GM15510 (cell line): ENCODE results near the gene TNS3.

Experiments used
- POLR2A ChIP-seq: IDR thresholded peaks from 3 replicates; pipeline ENCODE4 v1.6.1; 2011; ENCODE audit warnings: borderline replicate concordance; ENCODE audit not compliant: insufficient read length; ENCODE audit errors: extremely low read depth

TNS3 gene

DNA sequence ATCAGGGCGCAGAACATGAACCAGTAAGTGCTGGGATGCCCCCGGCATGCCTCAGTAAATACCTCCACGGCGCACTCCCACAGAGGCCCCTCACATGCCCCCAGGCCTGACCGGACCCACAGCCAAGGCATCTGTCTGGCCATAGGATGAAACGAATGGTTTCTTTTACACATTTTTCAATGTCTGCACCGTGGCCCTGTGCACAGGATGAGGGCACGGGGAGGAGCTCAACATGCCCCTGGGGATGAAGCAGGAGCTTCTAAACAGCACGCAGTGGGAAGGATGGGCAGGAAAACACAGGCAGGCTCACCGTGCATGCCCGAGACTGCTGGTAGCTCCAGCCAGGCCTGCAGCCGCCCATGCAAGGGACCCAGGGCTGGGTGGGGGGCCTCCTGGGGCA is 283.3 kb downstream of the TNS3 start:
- no peak for TF ChIP-seq POLR2A

DNA sequence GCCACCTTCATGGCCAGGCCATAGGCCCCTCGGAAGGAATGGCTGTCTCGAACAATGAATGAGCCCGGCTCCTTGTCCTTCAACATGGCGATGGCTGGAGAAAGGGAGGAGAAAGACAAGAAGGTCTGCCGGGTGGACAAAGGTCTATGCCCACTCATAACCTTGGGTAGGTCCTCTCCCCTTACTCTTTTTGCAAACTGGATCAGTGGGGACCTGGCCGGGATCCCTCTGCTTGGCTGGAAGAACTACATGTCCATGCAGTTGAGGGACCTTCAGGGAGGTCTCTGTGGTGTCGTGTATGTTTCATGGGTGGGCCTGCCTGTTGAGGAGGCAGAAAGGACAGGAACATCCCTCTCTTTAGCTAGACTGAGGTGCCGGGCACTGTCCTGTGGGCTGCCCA is 284.8 kb downstream of the TNS3 start:
- no peak for TF ChIP-seq POLR2A

DNA sequence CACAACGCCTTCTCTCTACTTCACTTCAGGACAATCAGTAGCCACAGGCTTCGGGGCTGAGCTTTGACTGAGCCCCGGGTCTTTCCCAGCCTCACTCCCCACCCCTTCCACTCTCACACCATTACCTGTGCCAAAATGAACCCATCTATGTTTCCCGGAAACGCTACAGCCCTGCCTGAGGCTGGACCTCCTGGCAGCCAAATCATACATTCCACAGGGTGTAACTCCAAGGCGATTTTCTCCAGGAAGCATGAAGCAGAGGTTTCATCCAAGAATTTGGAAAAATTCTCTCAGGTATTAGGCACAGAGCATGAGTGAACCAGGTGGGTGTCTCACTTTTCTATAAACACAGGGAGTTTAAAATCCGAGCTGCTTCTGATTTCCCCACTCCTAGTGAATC is 286.3 kb downstream of the TNS3 start:
- TF ChIP-seq POLR2A: no peak

DNA sequence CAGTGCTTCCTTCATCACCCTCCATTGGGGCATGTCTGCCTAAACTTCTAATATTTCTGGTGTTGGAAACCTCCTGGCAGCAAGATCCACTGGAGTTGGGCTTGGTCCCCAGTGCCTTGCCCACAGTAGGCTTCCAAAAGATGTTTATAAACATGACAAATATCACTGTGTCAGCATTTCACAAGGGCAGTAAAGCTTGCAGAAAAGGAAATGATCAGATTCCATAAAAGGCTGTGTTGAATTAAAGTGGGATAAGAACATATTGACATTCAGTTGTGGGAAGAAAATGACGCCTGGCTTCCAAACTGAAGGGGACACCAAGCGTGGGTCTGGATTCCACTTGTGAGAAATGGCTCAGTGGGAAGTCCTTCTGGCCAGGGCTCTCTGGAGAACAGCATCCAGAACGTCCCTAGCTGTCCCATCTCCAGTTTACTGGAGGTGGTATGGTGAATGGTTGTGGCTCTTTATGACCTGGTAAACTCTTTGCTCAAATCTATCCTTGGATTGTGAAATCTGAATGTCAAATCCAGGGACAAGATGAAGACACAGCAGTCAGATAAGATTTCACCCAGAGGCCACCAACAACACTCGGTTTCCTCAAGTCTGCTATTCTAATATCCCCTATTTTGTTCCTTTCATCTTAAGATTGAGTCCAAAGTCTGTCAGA is 287.2 kb downstream of the TNS3 start:
- no peak for TF ChIP-seq POLR2A

DNA sequence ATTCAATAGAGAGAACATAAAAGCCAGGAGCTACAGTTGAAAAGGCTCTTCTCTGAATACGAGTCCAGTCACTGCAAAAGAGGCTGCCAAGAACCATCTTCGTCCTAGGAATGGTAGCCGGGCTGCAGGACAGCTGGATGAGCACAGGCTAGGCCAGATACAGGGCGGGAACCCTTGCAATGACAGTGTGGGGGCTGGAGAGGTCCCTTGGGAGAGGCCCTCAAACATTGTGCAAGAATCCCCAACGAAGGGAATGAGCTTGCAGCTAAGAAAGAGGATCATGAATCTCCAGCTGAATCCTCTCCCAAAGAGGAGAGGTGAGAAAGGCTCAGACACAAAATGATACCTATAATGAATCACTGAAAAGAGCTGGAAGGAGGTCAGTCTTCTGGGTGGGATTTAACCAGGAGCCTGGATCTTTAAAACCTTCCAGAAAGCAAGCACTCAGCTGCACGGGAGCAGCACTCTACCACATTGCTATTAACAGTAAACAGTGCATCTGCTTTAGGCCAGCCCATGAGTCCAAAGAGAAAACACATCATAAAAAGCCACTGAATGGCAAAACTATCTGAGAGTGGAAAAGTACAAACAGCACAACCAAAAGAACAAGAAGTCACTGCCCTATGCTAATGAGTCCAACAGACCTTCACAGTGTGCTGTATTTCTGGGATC is 287.9 kb downstream of the TNS3 start:
- no peak for TF ChIP-seq POLR2A

DNA sequence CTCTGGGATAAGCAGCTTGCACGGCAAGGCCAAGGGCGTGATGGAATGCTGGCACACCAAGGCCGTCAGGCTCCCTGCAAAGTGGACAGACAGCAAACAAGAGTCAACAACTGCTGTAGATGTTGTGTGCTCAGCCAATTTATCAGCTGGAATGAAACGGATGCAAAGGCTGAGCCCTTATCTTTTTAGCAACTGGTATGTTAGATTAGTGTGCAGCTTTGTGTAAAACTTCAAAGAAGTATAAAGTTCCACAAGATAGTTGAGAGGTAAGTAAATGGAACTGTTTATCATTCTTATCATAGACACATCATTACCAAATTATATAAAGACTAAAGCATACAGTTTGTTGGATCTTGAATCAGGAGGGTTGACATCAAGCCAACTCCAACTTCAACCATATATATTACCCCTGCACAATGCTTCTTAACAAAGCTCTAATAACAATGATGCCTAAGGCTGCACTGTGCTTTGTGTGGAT is 289.0 kb downstream of the TNS3 start:
- TF ChIP-seq POLR2A: no peak

DNA sequence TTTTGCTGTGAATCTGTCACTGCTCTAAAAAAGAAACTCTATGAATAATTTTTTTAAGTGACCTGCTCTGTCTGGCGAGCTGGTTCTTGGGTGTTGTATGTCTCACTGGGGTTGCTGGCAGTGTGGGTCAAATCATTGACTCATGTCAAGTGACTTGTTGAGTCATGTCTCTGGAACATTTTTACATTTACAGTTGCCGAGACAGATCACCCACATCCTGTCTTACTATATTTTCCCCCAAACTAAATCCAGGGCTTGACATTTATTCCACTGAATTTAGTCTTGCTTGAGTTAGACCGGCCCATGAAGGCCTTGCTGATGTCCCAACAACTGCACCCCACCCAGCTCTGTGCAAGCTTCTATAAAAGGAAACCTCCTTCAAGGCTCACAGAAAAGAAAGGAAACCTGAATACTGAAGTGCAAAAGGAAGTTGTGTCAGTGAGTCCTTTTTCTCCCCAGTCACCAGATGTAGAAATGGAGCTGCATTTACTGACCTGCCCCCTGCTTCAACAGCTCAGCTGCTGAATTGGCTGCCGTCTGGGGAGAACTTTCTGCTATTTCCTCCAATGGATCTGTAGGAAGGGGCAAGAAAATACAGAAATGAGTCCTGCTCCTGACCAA is 290.3 kb downstream of the TNS3 start:
- TF ChIP-seq POLR2A: no peak

DNA sequence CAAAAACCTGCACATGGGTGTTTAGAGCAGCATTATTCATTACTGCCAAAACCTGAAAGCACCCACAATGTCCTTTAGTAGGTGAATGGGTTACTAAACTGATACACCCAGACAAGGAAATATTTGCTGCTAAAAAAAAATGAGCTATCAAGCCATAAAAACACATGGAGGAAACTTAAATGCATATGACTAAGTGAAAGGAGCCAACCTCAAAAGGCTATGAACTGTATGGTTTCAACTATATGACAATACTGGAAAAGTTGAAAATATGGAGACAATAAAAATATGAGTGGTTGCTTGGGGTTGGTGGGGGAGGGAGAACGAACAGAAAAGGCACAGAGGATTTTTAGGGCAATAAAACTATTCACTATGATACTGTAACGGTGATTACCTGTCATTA is 291.0 kb downstream of the TNS3 start:
- no peak for TF ChIP-seq POLR2A

DNA sequence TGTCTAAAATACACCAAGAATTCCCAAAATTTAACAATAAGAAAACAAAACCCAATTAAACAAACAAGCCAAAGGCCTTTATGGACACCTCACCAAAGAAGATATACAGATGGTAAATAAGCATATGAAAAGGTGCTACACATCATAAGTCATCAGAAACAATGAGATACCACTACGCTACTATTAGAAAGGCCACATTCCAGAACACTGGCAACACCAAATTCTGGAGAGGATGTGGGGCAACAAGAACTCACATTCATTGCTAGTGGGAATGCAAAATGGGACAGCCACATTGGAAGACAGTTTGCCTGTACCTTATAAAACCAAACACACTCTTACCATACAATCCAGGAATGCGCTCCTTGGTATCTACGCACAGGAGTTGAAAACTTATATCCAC is 291.4 kb downstream of the TNS3 start:
- no peak for TF ChIP-seq POLR2A

DNA sequence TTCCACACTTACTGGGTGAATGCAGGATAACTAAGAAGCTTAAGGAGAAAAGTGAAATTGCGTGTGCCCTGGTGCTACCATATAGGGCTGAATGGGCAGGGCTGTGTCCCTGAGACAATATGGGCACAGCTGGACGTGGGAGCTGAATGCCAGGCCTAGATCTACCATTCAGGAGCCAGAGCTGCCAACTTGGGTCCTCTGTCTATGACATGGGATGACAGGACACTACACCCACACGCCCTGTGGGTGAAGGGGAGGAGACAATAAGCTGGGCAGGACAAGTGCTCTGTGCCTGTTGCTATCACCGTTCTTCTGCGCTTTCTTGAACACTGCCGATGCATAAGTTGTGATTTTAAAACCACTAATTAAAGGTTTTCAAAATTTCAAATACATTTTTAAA is 293.9 kb downstream of the TNS3 start:
- TF ChIP-seq POLR2A: no peak

DNA sequence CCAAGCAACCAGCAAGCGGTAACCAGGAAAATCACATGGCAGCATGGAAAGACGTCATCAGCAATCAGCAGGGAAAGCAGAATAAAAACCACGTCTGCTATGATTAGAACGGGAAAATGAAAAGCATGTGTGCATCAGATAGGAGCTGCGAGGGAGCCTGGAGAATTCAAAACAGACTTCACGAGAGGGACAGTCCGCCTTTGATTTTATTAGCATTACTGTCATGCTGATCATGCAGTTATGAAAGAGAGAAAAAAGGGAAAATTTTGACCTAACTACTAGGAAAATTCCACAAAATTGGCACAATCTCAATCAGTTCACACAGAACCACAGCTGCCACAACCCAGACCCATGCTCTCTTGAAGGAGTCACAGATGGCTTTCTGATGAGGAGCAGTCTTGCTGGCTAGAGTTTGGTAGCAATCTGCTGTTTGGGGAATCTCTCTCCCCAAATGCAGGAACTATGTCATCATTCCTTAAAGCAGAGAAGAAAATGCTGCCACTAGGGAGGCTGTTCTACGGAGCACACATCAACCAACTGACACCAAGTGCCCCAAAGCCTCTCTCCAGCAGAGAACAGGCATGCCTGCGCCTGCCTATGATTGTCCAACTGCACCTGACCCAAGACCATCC is 295.9 kb downstream of the TNS3 start:
- no peak for TF ChIP-seq POLR2A

DNA sequence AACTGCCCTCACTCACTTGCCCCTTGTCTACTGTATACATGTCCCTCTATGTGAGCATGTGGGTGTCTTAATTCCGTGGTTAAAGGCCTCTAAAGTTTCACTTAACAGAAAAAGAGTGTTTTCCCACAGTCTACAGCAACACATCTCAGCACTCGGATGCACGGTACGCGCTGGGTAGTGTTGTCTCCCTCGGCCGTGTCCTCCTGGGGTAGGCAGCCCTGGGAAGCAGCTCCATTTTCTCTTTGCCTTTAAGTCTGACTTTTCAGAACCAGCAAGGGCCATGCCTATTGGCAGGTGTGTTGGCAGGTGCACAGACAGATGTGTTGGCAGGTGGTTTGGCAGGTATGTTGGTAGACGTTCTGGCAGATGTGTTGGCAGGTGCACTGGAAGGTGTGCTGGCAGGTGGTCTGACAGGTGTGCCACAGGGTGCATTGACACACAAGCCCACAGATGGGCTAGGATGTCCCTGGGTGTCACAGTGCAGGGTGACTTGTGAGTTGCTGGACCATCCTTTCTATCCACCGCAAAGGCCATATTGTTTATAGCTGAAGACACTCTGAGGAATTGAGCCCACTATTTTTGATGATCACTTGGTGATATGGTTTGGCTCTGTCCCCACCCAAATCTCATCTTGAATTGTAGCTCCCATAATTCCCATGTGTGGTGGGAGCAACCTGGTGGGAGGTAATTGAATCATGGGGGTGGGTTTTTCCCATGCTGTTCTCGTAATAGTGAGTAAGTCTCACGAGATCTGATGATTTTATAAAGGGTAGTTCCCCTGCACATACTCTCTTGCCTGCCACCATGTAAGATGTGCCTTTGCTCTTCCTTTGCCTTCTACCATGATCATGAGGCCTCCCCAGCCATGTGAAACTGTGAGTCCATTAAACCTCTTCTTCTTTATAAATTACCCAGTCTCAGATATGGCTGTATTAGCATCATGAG is 296.9 kb downstream of the TNS3 start:
- no peak for TF ChIP-seq POLR2A

DNA sequence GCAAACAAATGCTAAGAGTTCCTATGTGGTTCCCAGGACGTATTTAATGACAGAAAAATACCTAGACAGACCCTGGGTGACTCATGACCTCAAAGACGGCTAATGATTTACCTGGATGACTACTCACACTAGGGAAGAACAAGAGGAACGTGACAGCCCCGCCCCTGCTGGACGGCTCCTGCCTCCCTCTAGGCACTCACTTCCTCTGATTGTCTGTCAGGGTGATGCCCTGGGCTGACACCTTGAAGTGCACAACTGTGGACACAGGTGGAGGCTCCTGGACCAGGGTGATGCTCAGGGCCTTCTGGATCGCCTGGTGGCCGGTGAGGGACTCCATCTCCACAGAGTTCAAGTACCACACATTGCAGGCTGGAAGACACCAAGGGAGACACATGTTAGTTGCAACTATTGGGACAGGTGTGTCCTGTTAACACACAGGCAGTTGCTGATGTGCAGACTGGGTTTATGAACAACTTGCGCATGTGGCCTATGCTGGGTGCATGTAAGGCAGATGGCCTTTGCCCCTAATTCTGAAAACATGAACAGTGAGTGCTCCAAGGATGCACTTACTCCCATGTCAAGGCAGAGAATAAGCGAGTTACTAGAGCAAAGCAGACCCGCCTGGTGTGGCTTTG is 298.3 kb downstream of the TNS3 start:
- no peak for TF ChIP-seq POLR2A
